Activated CD8-positive, alpha-beta T cell treated with anti-CD3 and anti-CD28 coated beads for 36 hours (primary cell): ENCODE results near the gene EFCAB6. TPM values are rescaled to one million over a fixed set of nuclear protein-coding genes. Genes with fewer than 3 reads are reported as not detected.

Experiments used
- ATAC-seq: fragments of 200-7000 bp; cut with Tn5 transposase; one replicate; pipeline ENCODE4 v1.10.0; 2021; ENCODE audit warnings: mild to moderate bottlenecking, moderate library complexity
- CTCF ChIA-PET: fragments of 350-600 bp; sonication (Branson Sonifier 250); formaldehyde crosslinking; loops from one replicate; lab custom pipeline; 2021; ENCODE audit warnings: antibody characterized with exemption; lab: Charles Lee
- POLR2A ChIA-PET: fragments of 350-600 bp; sonication (Branson Sonifier 250); formaldehyde crosslinking; loops from one replicate; lab custom pipeline; 2021; ENCODE audit warnings: antibody characterized with exemption; lab: Charles Lee
- DNase-seq: peaks from one replicate; pipeline ENCODE4 v3.0.0-alpha.2; 2020
- H3K27ac Mint-ChIP-seq: one replicate; pipeline ENCODE4 v1.8.0; 2021; ENCODE audit warnings: mild to moderate bottlenecking, mixed read lengths
- H3K27me3 Mint-ChIP-seq: one replicate; pipeline ENCODE4 v1.8.0; 2021; ENCODE audit warnings: mixed read lengths
- H3K36me3 Mint-ChIP-seq: one replicate; pipeline ENCODE4 v1.8.0; 2021; ENCODE audit warnings: low read depth, mixed read lengths
- H3K4me1 Mint-ChIP-seq: one replicate; pipeline ENCODE4 v1.8.0; 2021; ENCODE audit warnings: low read depth, mixed read lengths
- H3K4me3 Mint-ChIP-seq: one replicate; pipeline ENCODE4 v1.8.0; 2021; ENCODE audit warnings: mild to moderate bottlenecking, moderate library complexity, mixed read lengths
- H3K9me3 Mint-ChIP-seq: one replicate; pipeline ENCODE4 v1.8.0; 2021; ENCODE audit warnings: mixed read lengths
- intact Hi-C: fragments of 100-400 bp; cut with micrococcal nuclease; formaldehyde crosslinking; loops from one replicate; pipeline ENCODE4 v1.10.0; 2022
- total RNA-seq, 2 experiments: library from RNA; stranded (reverse); gene quantifications; one replicate each; pipeline ENCODE4 v1.2.3, GENCODE V29; 2021
- TF ChIP-seq, protein P1 (sequence below): fragments of 200-600 bp; IDR thresholded peaks from one replicate; pipeline ENCODE4 v1.8.0; 2022; ENCODE audit warnings: antibody characterized with exemption, mild to moderate bottlenecking

EFCAB6 gene
- total RNA-seq, 2 experiments from 2014 or later, result 0.16 to 0.29 TPM

DNA sequence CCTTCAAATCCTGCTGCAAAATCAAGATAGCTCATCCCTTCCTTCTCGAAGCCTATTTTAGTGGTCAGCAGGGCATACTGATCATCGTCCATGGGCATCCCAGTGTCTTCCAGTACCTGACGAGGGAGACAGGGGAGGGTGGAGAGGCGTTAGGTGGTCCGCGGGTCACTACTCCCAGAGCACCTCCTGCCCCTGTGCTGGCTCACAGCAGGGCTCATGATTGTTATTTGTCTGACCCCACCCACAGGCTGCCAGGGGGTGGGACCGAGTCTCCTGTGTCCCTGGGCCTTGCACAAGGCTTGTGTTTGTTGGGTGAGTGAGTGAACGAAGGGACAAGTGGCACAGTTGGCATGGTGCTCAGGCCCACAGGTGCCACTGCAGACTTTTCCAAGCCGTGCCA, 177.0 kb downstream of the EFCAB6 start:
- H3K36me3 Mint-ChIP-seq, result no peaks in the 10 kb centered on the region

DNA sequence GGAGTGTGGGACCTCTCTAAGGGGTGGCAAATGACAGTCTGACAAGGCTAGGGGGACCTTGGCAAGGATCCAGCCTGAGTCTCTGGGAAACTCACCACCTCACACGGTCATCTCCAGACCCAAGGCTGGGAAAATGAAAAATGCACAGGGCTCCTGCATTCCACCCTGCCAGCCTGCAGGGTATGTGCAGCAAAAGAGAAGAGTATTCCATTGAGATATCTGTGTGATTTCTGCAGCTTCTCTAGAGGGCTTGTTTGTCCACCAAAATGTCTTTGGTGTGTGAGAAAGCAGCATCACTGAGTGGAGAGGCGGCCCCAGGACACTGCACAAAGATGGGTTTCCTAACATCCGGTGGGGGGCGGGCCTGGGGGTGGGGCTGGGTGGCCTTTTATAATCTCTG, 177.8 kb downstream of the EFCAB6 start:
- intact Hi-C loops, result no loop called here
- ATAC-seq (no peak), DNase-seq (no peak)
- ChIA-PET POLR2A (no interaction called here), CTCF (no interaction called here)
- H3K4me3 Mint-ChIP-seq, result no peak overlapping the region
- TF ChIP-seq, protein P1, sequence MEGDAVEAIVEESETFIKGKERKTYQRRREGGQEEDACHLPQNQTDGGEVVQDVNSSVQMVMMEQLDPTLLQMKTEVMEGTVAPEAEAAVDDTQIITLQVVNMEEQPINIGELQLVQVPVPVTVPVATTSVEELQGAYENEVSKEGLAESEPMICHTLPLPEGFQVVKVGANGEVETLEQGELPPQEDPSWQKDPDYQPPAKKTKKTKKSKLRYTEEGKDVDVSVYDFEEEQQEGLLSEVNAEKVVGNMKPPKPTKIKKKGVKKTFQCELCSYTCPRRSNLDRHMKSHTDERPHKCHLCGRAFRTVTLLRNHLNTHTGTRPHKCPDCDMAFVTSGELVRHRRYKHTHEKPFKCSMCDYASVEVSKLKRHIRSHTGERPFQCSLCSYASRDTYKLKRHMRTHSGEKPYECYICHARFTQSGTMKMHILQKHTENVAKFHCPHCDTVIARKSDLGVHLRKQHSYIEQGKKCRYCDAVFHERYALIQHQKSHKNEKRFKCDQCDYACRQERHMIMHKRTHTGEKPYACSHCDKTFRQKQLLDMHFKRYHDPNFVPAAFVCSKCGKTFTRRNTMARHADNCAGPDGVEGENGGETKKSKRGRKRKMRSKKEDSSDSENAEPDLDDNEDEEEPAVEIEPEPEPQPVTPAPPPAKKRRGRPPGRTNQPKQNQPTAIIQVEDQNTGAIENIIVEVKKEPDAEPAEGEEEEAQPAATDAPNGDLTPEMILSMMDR, result no peak
- H3K27ac Mint-ChIP-seq, result no peak overlapping the region
- H3K9me3 Mint-ChIP-seq, result peaks cover 5% of the 10 kb centered on the region
- H3K27me3 Mint-ChIP-seq, result no peaks in the 10 kb centered on the region
- H3K4me1 Mint-ChIP-seq, result no peaks in the 10 kb centered on the region
- H3K36me3 Mint-ChIP-seq, result no peaks in the 10 kb centered on the region

More for the DNA sequence above, 177.0 kb downstream of the EFCAB6 start:
- CTCF ChIA-PET, result no interaction called here
- intact Hi-C loops, result no loop called here
- Mint-ChIP-seq H3K27ac (no peak overlapping the region), H3K4me1 (no peaks in the 10 kb centered on the region), H3K4me3 (no peak overlapping the region), H3K27me3 (no peaks in the 10 kb centered on the region), H3K9me3 (peaks cover 12% of the 10 kb centered on the region)
- POLR2A ChIA-PET, result no interaction called here
- DNase-seq (no peak), ATAC-seq (no peak)
- TF ChIP-seq, protein P1, result no peak

DNA sequence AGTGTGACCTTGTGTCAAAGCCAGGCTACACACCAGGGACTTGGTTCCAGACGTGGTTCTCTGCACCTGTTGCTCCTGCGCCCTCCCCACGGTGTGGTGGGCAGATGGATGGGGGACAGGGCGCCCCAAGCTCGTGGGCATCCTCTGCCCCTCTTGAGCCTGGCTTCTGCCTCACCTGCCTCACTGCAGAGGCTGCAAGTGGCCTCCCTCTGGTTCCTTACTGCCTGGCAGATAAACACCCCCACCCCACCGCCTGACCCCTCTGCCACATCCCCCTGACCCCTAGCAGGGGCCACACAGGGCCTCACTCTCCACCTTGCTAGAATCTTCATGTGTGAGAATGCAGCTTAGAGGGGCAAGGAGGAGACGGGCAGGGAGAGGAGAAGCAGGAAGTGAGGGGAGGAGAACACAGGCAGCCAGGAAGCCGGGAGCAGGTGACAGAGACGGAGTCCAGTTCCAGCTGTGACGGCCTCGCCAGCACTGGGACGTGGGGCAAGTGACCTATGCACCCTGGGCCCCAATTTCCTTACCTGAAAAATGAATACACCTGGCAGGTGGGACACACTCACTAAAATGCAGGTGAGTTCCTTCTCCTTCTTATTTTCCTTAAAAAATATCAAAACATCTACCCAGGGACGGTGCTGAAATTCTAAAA, 178.3 kb downstream of the EFCAB6 start:
- CTCF ChIA-PET, result no interaction called here
- Mint-ChIP-seq H3K36me3 (no peaks in the 10 kb centered on the region), H3K4me1 (no peaks in the 10 kb centered on the region), H3K27ac (no peak overlapping the region), H3K4me3 (no peak overlapping the region), H3K9me3 (no peaks in the 10 kb centered on the region), H3K27me3 (no peaks in the 10 kb centered on the region)
- POLR2A ChIA-PET, result no interaction called here
- TF ChIP-seq, protein P1, result no peak
- intact Hi-C loops, result no loop called here
- no peak for ATAC-seq
- no peak for DNase-seq

DNA sequence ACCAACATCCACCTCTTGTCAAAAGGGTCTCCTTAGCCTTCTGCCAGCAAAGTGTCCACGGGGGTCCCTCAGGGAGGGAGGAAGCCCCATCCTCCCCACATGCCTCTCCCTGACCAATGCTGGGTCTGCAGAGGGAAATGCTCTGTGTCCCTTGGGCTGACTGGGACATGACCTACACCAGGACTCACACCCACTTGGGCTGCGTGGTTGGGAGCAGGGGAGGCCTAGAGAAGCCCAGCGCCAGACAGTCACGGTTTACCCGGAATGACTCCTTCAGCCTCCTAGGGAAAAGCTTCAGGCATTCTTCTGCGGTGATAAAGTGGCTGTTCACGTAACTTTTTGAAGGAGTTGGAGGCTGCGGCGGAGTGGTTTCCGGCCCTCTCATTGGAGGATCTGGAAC, 180.3 kb downstream of the EFCAB6 start:
- CTCF ChIA-PET, result no interaction called here
- H3K4me1 Mint-ChIP-seq, result no peaks in the 10 kb centered on the region
- POLR2A ChIA-PET, result no interaction called here
- intact Hi-C loops, result no loop called here
- H3K27ac Mint-ChIP-seq, result no peak overlapping the region
- no peak overlapping the region for H3K4me3 Mint-ChIP-seq
- TF ChIP-seq, protein P1, result no peak
- no peaks in the 10 kb centered on the region for H3K9me3 Mint-ChIP-seq
- DNase-seq (no peak), ATAC-seq (no peak)
- no peaks in the 10 kb centered on the region for H3K36me3 Mint-ChIP-seq
- no peaks in the 10 kb centered on the region for H3K27me3 Mint-ChIP-seq

DNA sequence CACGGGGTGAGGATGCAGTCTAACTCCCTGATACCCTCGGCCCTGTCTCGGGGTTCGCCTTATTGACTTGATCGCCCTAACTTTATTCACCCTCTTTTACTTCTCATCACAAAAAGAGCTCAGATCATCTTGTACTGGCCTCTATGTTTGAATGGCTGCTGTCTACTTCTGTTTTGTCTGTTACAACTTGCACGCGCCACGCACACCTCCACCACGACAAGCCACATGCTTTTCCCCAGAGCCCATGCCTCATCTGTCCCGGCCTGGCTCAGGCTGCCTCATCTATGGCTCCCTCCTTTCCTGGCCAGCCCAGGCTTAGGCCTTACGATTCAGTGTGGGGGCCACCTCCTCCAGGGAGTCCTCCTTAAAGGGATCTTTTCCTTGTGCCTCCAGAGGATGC, 180.9 kb downstream of the EFCAB6 start:
- no peaks in the 10 kb centered on the region for H3K27me3 Mint-ChIP-seq
- H3K36me3 Mint-ChIP-seq, result no peaks in the 10 kb centered on the region
- ChIA-PET CTCF (no interaction called here), POLR2A (no interaction called here)
- H3K4me1 Mint-ChIP-seq, result no peaks in the 10 kb centered on the region
- TF ChIP-seq, protein P1, result no peak
- H3K4me3 Mint-ChIP-seq, result no peak overlapping the region
- ATAC-seq, result no peak
- no peak overlapping the region for H3K27ac Mint-ChIP-seq
- intact Hi-C loops, result no loop called here
- no peak for DNase-seq
- H3K9me3 Mint-ChIP-seq, result no peaks in the 10 kb centered on the region
